Esophagus squamous epithelium (tissue), 5 donors: ENCODE measurements around the gene RIT2. TPM values are rescaled to one million over a fixed set of nuclear protein-coding genes. Genes with fewer than 3 reads are reported as not detected.
A peak's percentile ranks its signal among the peaks of the same experiment; 100 is the strongest.

ENCODE experiments used
- DNase-seq: peaks from one replicate; lab custom pipeline; 2025; lab: John Stamatoyannopoulos, UW
- H3K27ac ChIP-seq, 4 donors: fragments of 200-600 bp; sonication (generic); one replicate each; pipeline ENCODE4 v1.5.1; 2016 to 2019; ENCODE audit warnings: mild to moderate bottlenecking in 1 of 4
- H3K27me3 ChIP-seq, 4 donors: fragments of 200-600 bp; sonication (generic); 1 replicate in 3 of 4; 2 replicates in 1 of 4; pipeline versions ENCODE4 v1.5.1 to v1.6.0; 2017 to 2021; ENCODE audit warnings: antibody characterized with exemption in 1 of 4
- H3K36me3 ChIP-seq, 3 donors: fragments of 200-600 bp; sonication (generic); one replicate each; pipeline ENCODE4 v1.5.1; 2016 to 2019
- H3K4me1 ChIP-seq, 3 donors: fragments of 200-600 bp; sonication (generic); one replicate each; pipeline ENCODE4 v1.5.1; 2017 to 2019
- H3K4me3 ChIP-seq, 4 donors: fragments of 200-600 bp; sonication (generic); 1 replicate in 3 of 4; 2 replicates in 1 of 4; pipeline ENCODE4 v1.5.1; 2016 to 2019; ENCODE audit warnings: mild to moderate bottlenecking in 2 of 4, moderate library complexity in 1 of 4
- H3K9me3 ChIP-seq, 3 donors: fragments of 200-600 bp; sonication (generic); one replicate each; pipeline ENCODE4 v1.5.1; 2016 to 2019
- CTCF ChIP-seq, 6 experiments: fragments of 450-650 bp in 4 of 6; fragments of 200-600 bp in 2 of 6; sonication (generic) in 2 of 6; IDR thresholded peaks; one replicate each; pipeline ENCODE4 v1.5.1; 2016 to 2019; ENCODE audit warnings: antibody characterized with exemption in 6 of 6, mild to moderate bottlenecking in 4 of 6, moderate library complexity in 4 of 6
- POLR2A ChIP-seq, 4 donors: fragments of 450-650 bp; IDR thresholded peaks; one replicate each; pipeline ENCODE4 v1.6.1; 2017; ENCODE audit warnings: antibody characterized with exemption in 4 of 4, mild to moderate bottlenecking in 4 of 4, moderate library complexity in 3 of 4
- WGBS, 2 donors: methylation state at CpG; one replicate each; pipeline ENCODE4 v1.1.5; 2018; 5-methylcytosine and 5-hydroxymethylcytosine counted together
- intact Hi-C: fragments of 100-400 bp; cut with DNase I; formaldehyde crosslinking; loops from one replicate; pipeline ENCODE4 v1.15.0; 2022
- total RNA-seq, 4 donors: library from RNA; depleted of rRNA; stranded (reverse); fragments of >200 nt; gene quantifications; one replicate each; pipeline ENCODE4 v1.1.0, GENCODE V29; 2016
- donor health status: DM: yes; HTN: yes; CAD: no.

Gene RIT2
- total RNA-seq, 4 donors from 2014 or later, result not detected

GRCh38 chr18:43134876-43135275 lies 19.4 kb upstream of the RIT2 start:
- no peaks in the 10 kb centered on the region for H3K9me3 ChIP-seq
- no peaks in the 10 kb centered on the region for H3K4me1 ChIP-seq
- no peak overlapping the region for H3K27ac ChIP-seq
- no peak for DNase-seq
- no peaks in the 10 kb centered on the region for H3K36me3 ChIP-seq
- no peak overlapping the region for H3K4me3 ChIP-seq
- no peaks in the 10 kb centered on the region for H3K27me3 ChIP-seq
- no peak for TF ChIP-seq CTCF (IDR thresholded peaks at IDR 0.05)
- 53 to 58% methylated on average over 1 of the region's 1 CpG for WGBS, 2 donors
- intact Hi-C loops, result no loop called here

DNA sequence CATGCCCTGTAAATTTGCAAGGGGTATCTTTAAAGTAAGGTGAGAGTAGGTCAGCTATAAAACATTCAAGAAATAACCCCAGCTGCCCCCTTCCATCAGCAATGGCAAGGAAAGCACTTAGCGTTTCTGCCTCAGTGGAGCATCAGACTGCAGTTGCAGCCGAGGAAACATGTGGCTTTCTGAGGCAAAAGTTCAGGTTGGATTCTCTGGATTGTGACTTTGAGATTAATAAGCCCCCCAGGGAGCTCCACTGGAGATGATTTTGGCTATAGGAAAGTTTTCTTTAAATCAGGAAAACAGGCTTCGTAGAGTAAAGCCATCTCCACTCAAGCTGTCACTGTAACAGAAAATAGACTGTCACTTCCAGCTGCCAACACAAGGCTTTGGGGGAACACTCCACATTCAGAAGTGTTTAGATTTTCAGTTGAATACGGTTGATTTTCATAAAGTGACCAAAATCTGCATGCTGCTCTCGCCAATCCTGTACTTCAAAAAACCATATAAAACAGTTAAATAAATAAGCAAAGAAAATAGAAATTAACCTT lies 15.3 kb upstream of the RIT2 start:
- TF ChIP-seq CTCF (IDR thresholded peaks at IDR 0.05) (no peak), POLR2A (IDR thresholded peaks at IDR 0.05) (no peak)
- Histone ChIP-seq H3K9me3 (no peaks in the 10 kb centered on the region), H3K4me3 (no peak overlapping the region), H3K36me3 (no peaks in the 10 kb centered on the region), H3K27me3 (no peaks in the 10 kb centered on the region), H3K4me1 (no peaks in the 10 kb centered on the region), H3K27ac (no peak overlapping the region)
- DNase-seq, result no peak
- intact Hi-C loops, result no loop called here
- WGBS, 2 donors, result 43 to 57% methylated on average over 5 of the region's 5 CpGs

DNA sequence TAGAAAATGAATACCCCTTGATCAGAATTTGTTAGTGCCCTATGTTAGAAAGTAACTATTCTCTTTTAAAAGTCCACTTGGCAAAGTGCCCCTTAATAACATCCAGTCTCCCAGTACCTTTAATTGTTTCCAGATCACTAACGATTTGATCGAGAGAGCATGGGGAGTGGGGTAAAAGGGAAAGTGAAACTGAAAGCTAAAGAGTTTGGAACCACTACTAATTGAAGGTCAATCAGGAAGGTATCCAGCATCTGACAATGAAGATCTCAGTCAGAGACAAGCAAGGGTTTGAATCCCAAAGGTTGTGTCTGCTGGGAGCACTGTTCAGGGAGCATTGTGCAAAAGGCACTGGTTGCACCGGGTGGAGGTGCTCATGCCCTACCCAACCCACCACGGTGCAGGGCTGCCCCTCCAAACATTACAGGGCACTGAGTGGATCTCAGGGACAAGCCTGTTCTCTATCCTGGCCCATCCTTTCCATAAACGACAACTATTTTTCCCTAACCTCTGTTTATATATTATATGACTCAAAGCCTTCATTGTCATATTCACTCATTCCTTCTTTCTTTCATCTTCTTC lies 14.6 kb upstream of the RIT2 start:
- H3K36me3 ChIP-seq, result no peaks in the 10 kb centered on the region
- WGBS, 2 donors, result 56 to 72% methylated on average over 5 of the region's 5 CpGs
- DNase-seq, result no peak
- H3K9me3 ChIP-seq, result no peaks in the 10 kb centered on the region
- no peaks in the 10 kb centered on the region for H3K27me3 ChIP-seq
- no peaks in the 10 kb centered on the region for H3K4me1 ChIP-seq
- peak overlapping the region in 2 of 4 donors; percentile 14 to 47 for H3K4me3 ChIP-seq
- H3K27ac ChIP-seq, result no peak overlapping the region
- intact Hi-C loops, result no loop called here
- TF ChIP-seq CTCF (IDR thresholded peaks at IDR 0.05), result no peak
- no peak for TF ChIP-seq POLR2A (IDR thresholded peaks at IDR 0.05)

GRCh38 chr18:43125471-43125870 lies 10.0 kb upstream of the RIT2 start:
- Histone ChIP-seq H3K36me3 (no peaks in the 10 kb centered on the region), H3K27ac (no peak overlapping the region), H3K27me3 (no peaks in the 10 kb centered on the region), H3K4me3 (no peak overlapping the region), H3K9me3 (no peaks in the 10 kb centered on the region), H3K4me1 (no peaks in the 10 kb centered on the region)
- WGBS, 2 donors, result 43 to 67% methylated on average over 3 of the region's 3 CpGs
- intact Hi-C loops, result no loop called here
- no peak for DNase-seq
- TF ChIP-seq CTCF (IDR thresholded peaks at IDR 0.05), result no peak
- TF ChIP-seq POLR2A (IDR thresholded peaks at IDR 0.05), result no peak

DNA sequence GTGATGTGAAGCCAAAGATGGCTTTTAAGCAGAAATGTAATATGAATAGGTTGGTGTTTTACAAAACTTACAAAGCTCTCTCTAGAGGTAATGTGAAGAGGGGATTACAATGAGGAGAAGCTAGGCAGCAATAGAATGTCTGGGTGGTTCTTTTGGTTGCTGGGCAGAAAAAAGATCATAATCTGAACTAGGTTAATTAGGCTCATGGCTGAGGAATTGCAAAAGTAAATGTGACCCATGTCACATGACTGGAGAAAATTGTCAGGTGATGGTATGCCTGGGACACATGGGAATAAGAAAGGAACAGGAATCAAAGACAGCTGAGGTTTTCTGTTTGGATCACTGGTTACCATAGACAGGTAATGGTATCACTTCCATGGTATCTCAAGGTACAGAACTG lies 7.5 kb upstream of the RIT2 start:
- no peaks in the 10 kb centered on the region for H3K4me1 ChIP-seq
- H3K36me3 ChIP-seq, result no peaks in the 10 kb centered on the region
- no peak overlapping the region for H3K4me3 ChIP-seq
- H3K27ac ChIP-seq, result no peak overlapping the region
- no peak for TF ChIP-seq POLR2A (IDR thresholded peaks at IDR 0.05)
- no peak for TF ChIP-seq CTCF (IDR thresholded peaks at IDR 0.05)
- intact Hi-C loops, result no loop called here
- no peaks in the 10 kb centered on the region for H3K27me3 ChIP-seq
- no peak for DNase-seq
- H3K9me3 ChIP-seq, result no peaks in the 10 kb centered on the region
